Hippocampal formation (tissue), 2 donors: ENCODE data around the gene SETD7.
A peak's percentile ranks its signal among the peaks of the same experiment; 100 is the strongest.
"Not testable (repeated sequence)": the region's sequence is repeated elsewhere in the genome, so short reads cannot be mapped to it uniquely, and the experiment has no call there.

Experiments
- DNase-seq, 2 donors: peaks; one replicate each; lab custom pipeline; 2025; lab: John Stamatoyannopoulos, UW

SETD7 gene

DNA sequence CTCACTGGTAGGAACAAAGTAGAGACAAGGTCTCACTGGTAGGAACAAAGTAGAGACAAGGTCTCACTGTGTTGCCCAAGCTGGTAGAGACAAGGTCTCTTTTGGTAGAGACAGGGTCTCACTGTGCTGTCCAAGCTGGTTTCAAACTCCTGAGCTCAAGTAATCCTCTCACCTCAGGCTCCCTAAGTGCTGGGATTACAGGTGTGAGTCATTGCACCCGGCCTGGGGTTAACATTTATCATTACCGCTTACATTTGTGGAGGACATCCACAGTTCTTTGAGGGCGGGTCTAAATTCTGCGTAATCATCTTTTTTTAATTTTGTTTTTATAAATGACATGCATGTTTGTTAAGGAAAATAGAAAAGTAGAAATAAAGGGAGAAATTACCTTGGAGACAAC lies 90.1 kb downstream of the SETD7 start:
- no peak for DNase-seq

DNA sequence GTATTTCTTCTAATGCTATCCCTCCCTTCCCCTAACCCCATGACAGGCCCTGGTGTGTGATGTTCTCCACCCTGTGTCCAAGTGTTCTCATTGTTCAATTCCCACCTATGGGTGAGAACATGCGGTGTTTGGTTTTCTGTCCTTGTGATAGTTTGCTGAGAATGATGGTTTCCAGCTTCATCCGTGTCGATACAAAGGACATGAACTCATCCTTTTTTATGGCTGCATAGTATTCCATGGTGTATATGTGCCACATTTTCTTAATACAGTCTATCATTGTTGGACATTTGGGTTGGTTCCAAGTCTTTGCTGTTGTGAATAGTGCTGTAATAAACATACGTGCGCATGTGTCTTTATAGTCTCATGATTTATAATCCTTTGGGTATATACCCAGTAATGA lies 91.5 kb downstream of the SETD7 start:
- DNase-seq, result not testable (repeated sequence)

DNA sequence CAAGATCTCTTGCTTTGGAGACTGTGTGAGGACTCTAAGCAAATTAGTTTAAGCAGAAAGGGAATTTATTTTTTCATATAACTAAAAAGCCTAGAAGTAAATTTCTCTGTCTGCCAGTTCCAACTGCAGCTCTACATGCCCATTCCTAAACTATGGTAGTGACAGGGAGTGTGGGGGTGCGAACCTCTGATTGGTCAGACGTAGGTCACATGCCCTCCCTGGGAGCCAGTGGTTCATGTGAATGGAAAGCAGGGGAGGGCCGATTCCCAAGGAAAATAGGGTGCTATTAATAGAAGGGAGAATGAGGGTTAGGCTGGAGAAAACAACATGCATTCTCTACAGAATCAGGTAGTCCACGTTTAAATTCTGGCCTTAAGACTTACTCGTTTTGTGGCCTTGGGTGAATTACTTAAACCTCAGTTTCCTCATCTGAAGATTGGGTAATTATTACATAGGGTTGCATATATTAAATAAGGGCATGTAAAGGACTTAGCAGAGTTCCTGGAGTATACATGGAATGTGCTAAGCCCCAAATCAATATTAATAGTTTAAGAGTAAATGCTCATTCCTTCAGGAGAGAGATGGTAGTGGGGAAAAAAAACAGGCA lies 94.9 kb downstream of the SETD7 start:
- DNase-seq, result no peak

DNA sequence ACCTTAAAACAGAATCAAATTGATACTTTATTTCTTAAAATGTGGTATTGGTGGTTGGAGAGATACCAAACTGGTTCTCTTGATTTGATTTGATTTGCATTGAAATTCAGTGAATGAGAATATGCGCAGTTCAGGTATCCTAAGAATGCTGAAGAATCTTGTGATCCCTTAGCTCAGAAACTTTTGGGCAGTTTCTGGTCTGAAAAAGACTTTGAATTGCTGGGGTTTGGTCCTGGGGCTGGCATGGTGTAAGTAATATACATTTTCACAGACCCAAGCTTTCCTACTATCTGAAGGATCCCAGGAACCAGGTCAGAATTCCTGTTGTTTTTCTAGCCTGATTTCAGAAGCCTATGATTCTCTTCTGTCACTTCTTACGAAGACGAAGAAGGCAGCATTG lies 95.5 kb downstream of the SETD7 start:
- DNase-seq, result no peak

DNA sequence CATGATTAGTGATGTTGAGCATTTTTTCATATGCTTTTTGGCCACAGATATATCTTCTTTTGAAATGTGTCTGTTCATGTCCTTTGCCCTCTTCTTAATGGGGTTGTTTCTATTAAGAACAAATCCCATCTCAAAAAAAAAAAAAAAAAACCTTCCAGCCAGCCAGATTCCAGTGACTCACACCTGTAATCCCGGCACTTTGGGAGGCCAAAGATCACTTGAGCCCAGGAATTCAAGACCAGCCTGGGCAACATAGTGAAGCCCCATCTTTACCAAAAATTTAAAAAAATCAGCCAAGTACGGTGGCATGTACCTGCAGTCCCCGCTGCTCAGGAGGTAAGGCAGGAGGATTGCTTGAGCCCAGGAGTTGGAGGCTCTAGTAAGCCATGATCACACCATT lies 97.0 kb downstream of the SETD7 start:
- no peak for DNase-seq

DNA sequence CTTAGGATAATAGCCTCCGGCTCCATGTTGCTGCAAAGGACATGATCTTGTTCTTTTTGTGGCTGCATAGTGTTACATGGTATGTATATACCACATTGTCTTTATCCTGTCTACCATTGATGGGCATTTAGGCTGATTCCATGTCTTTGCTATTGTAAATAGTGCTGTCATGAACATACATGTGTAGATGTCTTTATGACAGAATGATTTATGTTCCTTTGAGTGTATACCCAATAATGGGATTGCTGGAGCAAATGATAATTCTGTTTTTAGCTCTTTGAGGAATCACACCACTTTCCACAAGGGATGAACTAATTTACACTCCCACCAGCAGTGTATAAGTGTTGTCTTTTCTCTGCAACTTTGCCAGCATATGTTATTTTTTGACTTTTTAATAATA lies 97.5 kb downstream of the SETD7 start:
- no peak for DNase-seq

DNA sequence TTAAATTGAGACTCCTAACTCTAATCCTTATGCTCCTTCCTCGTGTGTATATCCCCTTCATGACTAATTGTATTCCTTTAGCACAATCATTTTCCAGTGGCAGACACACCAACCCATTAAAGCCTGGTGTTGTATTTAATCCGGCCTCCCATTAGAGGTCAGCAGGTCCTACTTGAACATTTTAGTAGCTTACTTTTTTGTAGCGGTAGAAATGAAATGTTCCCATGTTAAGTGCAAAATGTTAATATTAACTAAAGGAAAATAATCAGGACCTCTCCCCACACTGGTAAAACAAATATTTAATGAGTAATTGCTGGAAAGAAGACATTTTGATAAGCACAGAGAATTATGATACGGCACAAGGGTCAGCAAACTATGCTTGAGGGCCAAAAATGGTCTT lies 98.7 kb downstream of the SETD7 start:
- no peak for DNase-seq

DNA sequence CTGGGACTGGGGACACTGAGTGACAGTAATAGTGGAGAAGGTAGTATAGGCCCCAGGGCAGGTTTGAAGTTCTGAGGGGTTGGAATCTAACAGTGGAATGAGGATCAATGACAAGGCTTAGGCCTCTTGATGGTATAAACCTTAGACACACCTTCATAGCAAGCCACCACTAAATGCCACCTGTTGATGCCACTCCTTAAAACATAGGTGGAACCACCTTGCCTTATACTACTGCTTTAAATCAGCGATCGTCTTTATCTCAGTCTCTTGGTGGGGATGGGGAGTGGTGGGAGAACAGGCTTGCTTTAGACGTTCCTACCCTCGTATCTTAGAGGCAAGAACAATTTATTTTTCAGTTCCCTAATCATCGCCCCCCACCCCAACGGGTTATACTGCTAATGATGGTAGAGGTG lies 100.9 kb downstream of the SETD7 start:
- DNase-seq, result no peak

DNA sequence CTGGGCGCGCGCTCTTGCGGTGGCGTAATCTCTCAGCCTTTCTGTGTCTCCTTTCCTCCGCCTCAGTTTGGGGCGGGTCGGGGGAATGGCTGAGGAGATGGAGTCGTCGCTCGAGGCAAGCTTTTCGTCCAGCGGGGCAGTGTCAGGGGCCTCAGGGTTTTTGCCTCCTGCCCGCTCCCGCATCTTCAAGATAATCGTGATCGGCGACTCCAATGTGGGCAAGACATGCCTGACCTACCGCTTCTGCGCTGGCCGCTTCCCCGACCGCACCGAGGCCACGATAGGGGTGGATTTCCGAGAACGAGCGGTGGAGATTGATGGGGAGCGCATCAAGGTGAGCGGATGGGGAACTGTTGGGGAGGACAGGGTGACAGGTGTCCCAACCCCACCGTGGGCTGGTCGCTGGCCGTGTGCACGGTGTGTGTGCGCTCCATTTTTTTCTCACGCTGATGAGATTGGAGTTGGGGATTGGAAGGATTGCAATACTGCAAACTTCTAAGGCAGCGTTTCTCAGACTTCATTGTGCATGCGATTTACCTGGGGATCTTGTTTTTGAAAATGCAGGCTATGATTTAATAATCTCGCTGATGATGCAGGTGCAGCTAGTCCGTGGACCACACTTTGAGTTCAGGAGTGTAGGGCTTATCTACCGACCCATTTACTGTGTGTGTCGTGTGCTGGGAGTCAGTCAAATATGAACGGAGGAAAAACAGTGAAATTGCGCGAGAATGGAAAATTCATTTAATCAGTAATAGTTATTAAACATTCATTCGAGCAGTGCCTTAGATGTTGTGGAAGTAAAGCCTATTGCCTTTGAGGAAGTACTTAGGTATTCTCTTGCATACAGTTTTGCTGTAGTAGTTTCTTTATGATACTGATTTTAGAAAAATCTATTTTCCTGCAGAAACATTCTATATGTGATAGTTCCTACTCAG lies 101.6 kb downstream of the SETD7 start, which contains the start of gene RAB33B:
Gene RAB33B, plus strand, starts transcription at position 11 of the 935 bp plus-strand sequence. Its CDS starts 75 bp downstream, at position 86.
- peak in 1 of 2 donors; percentile 61 for DNase-seq

DNA sequence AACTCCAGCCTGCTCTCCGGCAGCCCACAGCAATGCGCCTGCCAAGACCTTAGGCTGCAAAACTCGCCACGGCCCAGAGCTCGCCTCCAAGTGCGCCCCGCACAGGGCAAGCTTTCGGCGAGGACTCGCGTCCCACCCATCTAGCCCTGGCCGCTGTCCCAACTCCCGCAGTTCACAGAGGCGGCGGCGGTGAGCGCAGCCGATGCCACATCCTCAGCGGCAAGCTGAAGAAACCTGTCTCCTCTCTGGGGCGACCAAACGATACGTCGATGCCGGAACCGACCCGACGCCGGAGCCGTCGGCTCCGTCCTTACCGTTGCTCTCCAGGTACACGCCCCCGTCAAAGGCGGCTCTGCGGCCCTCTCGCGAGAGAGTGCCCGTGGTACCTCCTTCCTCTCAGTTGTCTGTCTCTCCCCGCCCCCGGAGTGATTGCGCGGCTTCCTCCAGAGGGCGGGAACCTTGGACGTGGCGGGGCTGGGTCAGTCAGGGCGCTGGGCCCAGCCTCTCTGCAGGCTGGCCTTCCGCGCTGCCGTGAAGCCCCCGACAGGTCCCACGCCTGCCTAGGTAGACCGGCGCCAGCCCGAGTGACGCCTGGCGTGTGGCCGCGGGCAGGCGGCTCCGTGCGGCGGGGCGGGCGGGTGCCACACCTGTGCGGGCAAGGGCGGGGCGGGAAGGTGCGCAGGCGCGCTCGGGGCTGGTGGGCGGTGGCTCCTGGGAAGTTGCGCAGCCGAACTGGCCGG lies 102.5 kb downstream of the SETD7 start:
- peak; percentile 88 to 94 for DNase-seq

DNA sequence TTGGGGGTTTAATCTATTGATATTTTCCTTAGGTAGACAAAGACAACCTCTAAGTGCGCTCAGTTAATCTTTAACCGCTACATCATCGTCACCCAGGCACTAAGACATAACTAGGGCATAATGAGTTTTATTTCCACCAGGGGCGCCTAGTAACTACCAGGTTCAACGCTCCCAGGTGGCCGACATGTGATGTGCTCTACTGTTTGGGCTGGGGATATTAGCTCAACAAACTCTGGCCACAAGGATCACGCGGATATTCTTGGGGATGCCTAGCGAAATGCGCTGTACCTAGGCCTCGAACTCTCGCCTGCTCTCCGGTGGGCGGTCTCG lies 103.0 kb downstream of the SETD7 start:
- DNase-seq, result peak in 1 of 2 donors; percentile 34

DNA sequence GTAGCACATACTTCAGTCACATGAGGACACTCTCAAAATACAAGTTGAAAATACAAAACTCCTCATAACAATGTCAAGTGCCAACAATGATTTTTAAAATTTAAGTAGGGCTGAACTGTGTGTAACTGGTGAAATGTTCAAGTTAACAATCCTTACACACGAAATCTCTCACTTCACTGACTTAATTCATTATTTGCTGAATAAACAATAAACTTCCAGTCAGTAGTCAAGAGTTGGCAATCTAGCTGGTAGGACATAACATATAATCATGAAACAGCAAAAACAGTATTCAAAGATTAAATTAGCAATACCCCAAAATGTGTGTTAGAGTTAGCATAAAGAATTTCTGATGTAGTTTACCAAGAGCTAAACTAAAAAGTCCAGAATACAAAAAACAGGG lies 104.0 kb downstream of the SETD7 start:
- DNase-seq, result no peak

DNA sequence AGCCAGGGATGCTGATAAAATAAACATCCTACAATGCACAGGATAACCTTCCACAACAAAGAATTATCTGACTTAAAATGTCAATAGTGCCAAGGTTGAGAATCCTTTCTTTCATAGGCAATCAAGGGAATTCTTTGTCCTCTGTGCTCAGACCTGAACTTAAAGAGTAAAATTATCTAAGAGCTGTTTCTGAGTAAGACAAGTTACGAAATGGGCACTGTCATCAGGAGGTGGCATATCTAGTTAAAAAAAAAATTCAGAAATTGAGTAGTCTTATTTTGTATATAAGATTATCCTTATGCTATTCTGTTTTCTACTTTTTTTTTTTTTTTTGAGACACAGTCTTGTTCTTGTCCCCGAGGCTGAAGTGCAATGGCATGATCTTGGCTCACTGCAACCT lies 105.4 kb downstream of the SETD7 start:
- no peak for DNase-seq

DNA sequence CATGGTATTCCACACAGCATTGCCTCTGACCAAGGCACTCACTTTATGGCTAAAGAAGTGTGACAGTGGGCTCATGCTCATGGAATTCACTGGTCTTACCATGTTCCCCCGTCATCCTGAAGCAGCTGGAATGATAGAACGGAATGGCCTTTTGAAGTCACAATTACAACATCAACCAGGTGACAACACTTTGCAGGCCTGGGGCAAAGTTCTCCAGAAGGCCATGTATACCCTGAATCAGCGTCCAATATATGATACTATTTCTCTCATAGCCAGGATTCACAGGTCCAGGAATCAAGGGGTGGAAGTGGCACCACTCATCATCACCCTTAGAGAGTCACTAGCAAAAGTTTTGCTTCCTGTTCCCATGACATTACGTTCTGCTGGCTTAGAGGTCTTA lies 108.9 kb downstream of the SETD7 start:
- DNase-seq, result not testable (repeated sequence)
